NCI-H1092 (cell line): ENCODE data around the gene CDK17.
"Not testable (repeated sequence)": the region's sequence is repeated elsewhere in the genome, so short reads cannot be mapped to it uniquely, and the experiment has no call there.

Experiments used
- DNase-seq: peaks from one replicate; lab custom pipeline; 2025; lab: John Stamatoyannopoulos, UW

CDK17 gene

GRCh38 chr12:96354326-96354725 is 45.9 kb downstream of the CDK17 start:
- no peak for DNase-seq

- DNase-seq = no peak
Measured at GRCh38 chr12:96352161-96352835, 47.9 kb downstream of the CDK17 start.

GRCh38 chr12:96350982-96351381 is 49.3 kb downstream of the CDK17 start:
- DNase-seq = no peak

- DNase-seq = no peak
Measured at GRCh38 chr12:96347130-96347699, 53.0 kb downstream of the CDK17 start.

- DNase-seq = not testable (repeated sequence)
Measured at GRCh38 chr12:96346716-96347115, 53.5 kb downstream of the CDK17 start.

- no peak for DNase-seq
Measured at GRCh38 chr12:96344124-96344695, 56.0 kb downstream of the CDK17 start.

GRCh38 chr12:96343347-96343954 is 56.8 kb downstream of the CDK17 start:
- no peak for DNase-seq

GRCh38 chr12:96339666-96340065 is 60.6 kb downstream of the CDK17 start:
- not testable (repeated sequence) for DNase-seq

- DNase-seq = no peak
Measured at GRCh38 chr12:96338852-96339471, 61.3 kb downstream of the CDK17 start.

- DNase-seq = no peak
Measured at GRCh38 chr12:96337953-96338352, 62.3 kb downstream of the CDK17 start.

- DNase-seq = no peak
Measured at GRCh38 chr12:96336489-96336888, 63.8 kb downstream of the CDK17 start.

- DNase-seq = no peak
Measured at GRCh38 chr12:96335270-96335669, 65.0 kb downstream of the CDK17 start.

- no peak for DNase-seq
Measured at GRCh38 chr12:96334502-96334901, 65.7 kb downstream of the CDK17 start.

GRCh38 chr12:96329545-96329944 is 70.7 kb downstream of the CDK17 start:
- DNase-seq = no peak

- no peak for DNase-seq
Measured at GRCh38 chr12:96329018-96329417, 71.2 kb downstream of the CDK17 start.

GRCh38 chr12:96327889-96328288 is 72.3 kb downstream of the CDK17 start:
- DNase-seq = no peak

- DNase-seq = no peak
Measured at GRCh38 chr12:96327346-96327745, 72.9 kb downstream of the CDK17 start.

GRCh38 chr12:96326628-96327227 is 73.5 kb downstream of the CDK17 start:
- no peak for DNase-seq

GRCh38 chr12:96323906-96324305 is 76.3 kb downstream of the CDK17 start:
- no peak for DNase-seq

- no peak for DNase-seq
Measured at GRCh38 chr12:96322720-96323119, 77.5 kb downstream of the CDK17 start.

GRCh38 chr12:96321941-96322340 is 78.3 kb downstream of the CDK17 start:
- no peak for DNase-seq

- DNase-seq = not testable (repeated sequence)
Measured at GRCh38 chr12:96317801-96318200, 82.4 kb downstream of the CDK17 start.
